GM21515 (cell line): ENCODE results near the gene ANKRD18B.
"Not testable (repeated sequence)": the region's sequence is repeated elsewhere in the genome, so short reads cannot be mapped to it uniquely, and the experiment has no call there.

Source experiments
- ATAC-seq: cut with Tn5 transposase; IDR thresholded peaks from one replicate; pipeline ENCODE4 v1.9.1; 2021; ENCODE audit not compliant: unreplicated experiment

ANKRD18B gene

GRCh38 chr9:33523397-33524305 is at the start of gene ANKRD18B:
TSS of gene ANKRD18B (plus strand) at chr9:33524251. CDS start at chr9:33524490, 239 bp downstream.
- ATAC-seq, result not testable (repeated sequence)

GRCh38 chr9:33475357-33475756 is 48.7 kb upstream of the ANKRD18B start:
- ATAC-seq, result no peak

GRCh38 chr9:33476503-33476902 is 47.5 kb upstream of the ANKRD18B start:
- no peak for ATAC-seq

- ATAC-seq, result no peak
Measured at GRCh38 chr9:33480106-33480505, 43.9 kb upstream of the ANKRD18B start.

- ATAC-seq, result no peak
Measured at GRCh38 chr9:33480976-33481375, 43.1 kb upstream of the ANKRD18B start.

GRCh38 chr9:33485312-33485711 is 38.7 kb upstream of the ANKRD18B start:
- ATAC-seq, result not testable (repeated sequence)

GRCh38 chr9:33489066-33489465 is 35.0 kb upstream of the ANKRD18B start:
- ATAC-seq, result no peak

- ATAC-seq, result not testable (repeated sequence)
Measured at GRCh38 chr9:33493819-33494218, 30.2 kb upstream of the ANKRD18B start.

- ATAC-seq, result no peak
Measured at GRCh38 chr9:33498387-33498786, 25.7 kb upstream of the ANKRD18B start.

GRCh38 chr9:33506626-33507370 is 17.3 kb upstream of the ANKRD18B start:
- no peak for ATAC-seq

GRCh38 chr9:33510262-33511183 is 13.5 kb upstream of the ANKRD18B start:
- no peak for ATAC-seq

- ATAC-seq, result not testable (repeated sequence)
Measured at GRCh38 chr9:33511184-33511517, 12.9 kb upstream of the ANKRD18B start.

- not testable (repeated sequence) for ATAC-seq
Measured at GRCh38 chr9:33512535-33512934, 11.5 kb upstream of the ANKRD18B start.

- ATAC-seq, result not testable (repeated sequence)
Measured at GRCh38 chr9:33515342-33515995, 8.6 kb upstream of the ANKRD18B start.

- ATAC-seq, result not testable (repeated sequence)
Measured at GRCh38 chr9:33516397-33516796, 7.7 kb upstream of the ANKRD18B start.

GRCh38 chr9:33517373-33517772 is 6.7 kb upstream of the ANKRD18B start:
- ATAC-seq, result no peak

GRCh38 chr9:33517934-33518577 is 6.0 kb upstream of the ANKRD18B start:
- not testable (repeated sequence) for ATAC-seq

GRCh38 chr9:33521861-33522260 is 2.2 kb upstream of the ANKRD18B start:
- ATAC-seq, result not testable (repeated sequence)

- ATAC-seq, result no peak
Measured at GRCh38 chr9:33524306-33524947, 376 bp downstream of the ANKRD18B start.
